PC-3 (cell line): ENCODE results near the gene SKA2. TPM values are rescaled to one million over a fixed set of nuclear protein-coding genes. Genes with fewer than 3 reads are reported as not detected.
"Not testable (repeated sequence)": the region's sequence is repeated elsewhere in the genome, so short reads cannot be mapped to it uniquely, and the experiment has no call there.

Source experiments
- ATAC-seq: fragments of 200-7000 bp; cut with Tn5 transposase; 2 replicates; pipeline ENCODE4 v1.9.1; 2020; ENCODE audit warnings: mild to moderate bottlenecking, moderate library complexity
- BruUV-seq: library from RNA; stranded (reverse); fragments of 400-500 nt; replicated peaks from 2 replicates; lab custom pipeline; 2021; lab: Mats Ljungman, UMichigan
- CTCF ChIA-PET: fragments of 300-600 bp; sonication (Branson Sonifier 250); formaldehyde crosslinking; loops from one replicate; lab custom pipeline; 2022; ENCODE audit warnings: antibody characterized with exemption; lab: Charles Lee
- POLR2A ChIA-PET: fragments of 300-600 bp; sonication (Branson Sonifier 250); formaldehyde crosslinking; loops from one replicate; lab custom pipeline; 2022; ENCODE audit warnings: antibody characterized with exemption; ENCODE audit not compliant: unreplicated experiment; lab: Charles Lee
- DNase-seq: peaks from one replicate; pipeline ENCODE4 v3.0.0-alpha.2; 2015
- H2AFZ ChIP-seq: fragments of 300-600 bp; sonication (generic); 2 replicates; pipeline ENCODE4 v1.6.0; 2016; ENCODE audit warnings: antibody characterized with exemption, low read length
- H3F3A ChIP-seq: fragments of 300-600 bp; sonication (generic); one replicate; pipeline ENCODE4 v1.6.0; 2017; ENCODE audit warnings: antibody characterized with exemption, low read length, control low read depth, mild to moderate bottlenecking; ENCODE audit not compliant: unreplicated experiment
- H3K27ac ChIP-seq: fragments of 300-600 bp; sonication (generic); 2 replicates; pipeline ENCODE4 v1.5.1; 2016; ENCODE audit warnings: mild to moderate bottlenecking, low read length
- H3K27me3 ChIP-seq: fragments of 300-600 bp; sonication (generic); 2 replicates; pipeline ENCODE4 v1.6.1; 2016; ENCODE audit warnings: low read length, mixed read lengths
- H3K36me3 ChIP-seq: fragments of 300-600 bp; sonication (generic); 2 replicates; pipeline ENCODE4 v1.6.1; 2016; ENCODE audit warnings: low read depth, mixed run types, low read length, mixed read lengths
- H3K4me1 ChIP-seq: fragments of 300-600 bp; sonication (generic); 2 replicates; pipeline ENCODE4 v1.5.1; 2016; ENCODE audit warnings: low read length; ENCODE audit not compliant: insufficient read depth
- H3K4me2 ChIP-seq: fragments of 300-600 bp; sonication (generic); 2 replicates; pipeline ENCODE4 v1.6.0; 2016; ENCODE audit warnings: low read length
- H3K4me3 ChIP-seq: fragments of 300-600 bp; sonication (generic); 2 replicates; pipeline ENCODE4 v1.5.1; 2016; ENCODE audit warnings: mild to moderate bottlenecking, low read length, mixed read lengths
- H3K79me2 ChIP-seq: fragments of 300-600 bp; sonication (generic); 2 replicates; pipeline ENCODE4 v1.6.1; 2017; ENCODE audit warnings: low read length, mixed read lengths
- H3K9ac ChIP-seq: fragments of 300-600 bp; sonication (generic); 2 replicates; pipeline ENCODE4 v1.6.0; 2016; ENCODE audit warnings: mild to moderate bottlenecking, low read length
- H3K9me2 ChIP-seq: fragments of 300-600 bp; sonication (generic); replicated peaks from 2 replicates; pipeline ENCODE4 v1.6.1; 2016; ENCODE audit warnings: mixed run types, low read length, mixed read lengths
- H3K9me3 ChIP-seq: fragments of 300-600 bp; sonication (generic); 2 replicates; pipeline ENCODE4 v1.6.1; 2016; ENCODE audit warnings: low read length, mixed read lengths
- H4K20me1 ChIP-seq: fragments of 300-600 bp; sonication (generic); 2 replicates; pipeline ENCODE4 v1.6.1; 2016; ENCODE audit warnings: low read length, mixed read lengths
- CTCF ChIP-seq: fragments of 300-600 bp; sonication (generic); conservative IDR thresholded peaks from 2 replicates; pipeline ENCODE4 v1.5.1; 2017; ENCODE audit warnings: antibody characterized with exemption, low read depth, mild to moderate bottlenecking, low read length
- EZH2 ChIP-seq: fragments of 300-600 bp; sonication (generic); IDR thresholded peaks from one replicate; pipeline ENCODE4 v1.6.1; 2017; ENCODE audit warnings: antibody characterized with exemption, mild to moderate bottlenecking, low read length; ENCODE audit not compliant: unreplicated experiment
- EZH2phosphoT487 ChIP-seq: fragments of 300-600 bp; sonication (generic); IDR thresholded peaks from 2 replicates; pipeline ENCODE4 v1.6.1; 2018; ENCODE audit warnings: mild to moderate bottlenecking, antibody characterized with exemption, low read length, borderline replicate concordance
- intact Hi-C: fragments of 100-400 bp; cut with micrococcal nuclease; formaldehyde crosslinking; loops from 2 replicates; pipeline ENCODE4 v1.9.0; 2023
- total RNA-seq: library from RNA; depleted of rRNA; stranded (reverse); fragments of >200 nt; gene quantifications from 2 replicates; pipeline ENCODE4 v1.2.3, GENCODE V29; 2014

Gene SKA2
- total RNA-seq, 1 experiment from 2014 or later = 143 TPM

GRCh38 chr17:59093702-59094231 lies 61.2 kb downstream of the SKA2 start:
- intact Hi-C loops = loop anchor here (5.0 kb wide), 1 partner anchor 64 kb away; the partner anchor contains the start of genes PRR11 and SKA2
- Histone ChIP-seq H3K36me3 (peaks cover 16% of the 10 kb centered on the region), H3K9me2 (no peaks in the 10 kb centered on the region), H2AFZ (peak overlapping the region; percentile 21; the same call in 1 of the 2 replicates), H4K20me1 (0 out of 2 replicates have a peak, but pooled peaks cover 6% of the 10 kb centered on the region), H3K9me3 (no peaks in the 10 kb centered on the region), H3K27me3 (no peaks in the 10 kb centered on the region), H3K79me2 (peaks cover 68% of the 10 kb centered on the region), H3K4me2 (peak overlapping the region; percentile 71), H3K9ac (peak overlapping the region; percentile 47), H3K4me3 (peak overlapping the region; percentile 39), H3K4me1 (peaks cover 30% of the 10 kb centered on the region), H3K27ac (peak overlapping the region; percentile 70), H3F3A (no peaks in the 10 kb centered on the region)
- CTCF ChIA-PET = no interaction called here
- POLR2A ChIA-PET = interaction anchor here (0.5 to 0.6 kb wide), 2 partner anchors 13 to 1139 kb away, joined by 3 to 5 read pairs; partner anchors contain the start of gene TRIM37
- DNase-seq (peak; percentile 92), ATAC-seq (peak; percentile 93)
- no TSS peak for BruUV-seq
- TF ChIP-seq EZH2 (no peak), EZH2phosphoT487 (no peak), CTCF (no peak)

- peaks cover 65% of the 10 kb centered on the region for H3K79me2 ChIP-seq
Measured at GRCh38 chr17:59093145-59093701, 61.8 kb downstream of the SKA2 start.

GRCh38 chr17:59090593-59090992 lies 64.4 kb downstream of the SKA2 start:
- H3K9ac ChIP-seq, H2AFZ ChIP-seq, H3K27me3 ChIP-seq, H3K9me2 ChIP-seq, H3K4me2 ChIP-seq, DNase-seq, H4K20me1 ChIP-seq, H3F3A ChIP-seq, BruUV-seq, H3K27ac ChIP-seq, POLR2A ChIA-PET, H3K9me3 ChIP-seq, CTCF ChIA-PET, ATAC-seq, H3K4me3 ChIP-seq: not testable (repeated sequence)
- H3K36me3 ChIP-seq = peaks cover 14% of the 10 kb centered on the region
- intact Hi-C loops = loop anchor here (5.0 kb wide), 1 partner anchor 67 kb away; the partner anchor contains the start of genes PRR11 and SKA2
- peaks cover 30% of the 10 kb centered on the region for H3K4me1 ChIP-seq
- H3K79me2 ChIP-seq = peaks cover 47% of the 10 kb centered on the region

More at GRCh38 chr17:59093145-59093701, 61.8 kb downstream of the SKA2 start:
- Histone ChIP-seq H3K4me2 (peak overlapping the region; percentile 71), H3K9me2 (no peaks in the 10 kb centered on the region), H3F3A (no peaks in the 10 kb centered on the region), H3K27ac (peak overlapping the region; percentile 70), H3K4me3 (peak overlapping the region; percentile 39), H3K36me3 (peaks cover 13% of the 10 kb centered on the region), H3K9me3 (no peaks in the 10 kb centered on the region), H4K20me1 (0 out of 2 replicates have a peak, but pooled peaks cover 6% of the 10 kb centered on the region), H3K27me3 (no peaks in the 10 kb centered on the region), H3K9ac (peak overlapping the region; percentile 31), H2AFZ (peak overlapping the region; percentile 21; the same call in 1 of the 2 replicates), H3K4me1 (peaks cover 30% of the 10 kb centered on the region)
- CTCF ChIA-PET = no interaction called here
- no peak for TF ChIP-seq CTCF
- intact Hi-C loops = loop anchor here (5.0 kb wide), 1 partner anchor 64 kb away; the partner anchor contains the start of genes PRR11 and SKA2
- peak; percentile 4; the same call in 1 of the 2 replicates for ATAC-seq
- BruUV-seq = no TSS peak
- POLR2A ChIA-PET = interaction anchor here (0.6 kb wide), 2 partner anchors 14 to 874 kb away, joined by 5 read pairs; partner anchors contain the start of genes MKS1 and TRIM37
- DNase-seq = no peak
